DMS 273 (cell line): Measurements from ENCODE around the gene CAMTA2.
"Not testable (repeated sequence)": the region's sequence is repeated elsewhere in the genome, so short reads cannot be mapped to it uniquely, and the experiment has no call there.

Experiments used
- DNase-seq: peaks from one replicate; lab custom pipeline; 2025; ENCODE audit not compliant: unreplicated experiment; lab: John Stamatoyannopoulos, UW

CAMTA2 gene

DNA sequence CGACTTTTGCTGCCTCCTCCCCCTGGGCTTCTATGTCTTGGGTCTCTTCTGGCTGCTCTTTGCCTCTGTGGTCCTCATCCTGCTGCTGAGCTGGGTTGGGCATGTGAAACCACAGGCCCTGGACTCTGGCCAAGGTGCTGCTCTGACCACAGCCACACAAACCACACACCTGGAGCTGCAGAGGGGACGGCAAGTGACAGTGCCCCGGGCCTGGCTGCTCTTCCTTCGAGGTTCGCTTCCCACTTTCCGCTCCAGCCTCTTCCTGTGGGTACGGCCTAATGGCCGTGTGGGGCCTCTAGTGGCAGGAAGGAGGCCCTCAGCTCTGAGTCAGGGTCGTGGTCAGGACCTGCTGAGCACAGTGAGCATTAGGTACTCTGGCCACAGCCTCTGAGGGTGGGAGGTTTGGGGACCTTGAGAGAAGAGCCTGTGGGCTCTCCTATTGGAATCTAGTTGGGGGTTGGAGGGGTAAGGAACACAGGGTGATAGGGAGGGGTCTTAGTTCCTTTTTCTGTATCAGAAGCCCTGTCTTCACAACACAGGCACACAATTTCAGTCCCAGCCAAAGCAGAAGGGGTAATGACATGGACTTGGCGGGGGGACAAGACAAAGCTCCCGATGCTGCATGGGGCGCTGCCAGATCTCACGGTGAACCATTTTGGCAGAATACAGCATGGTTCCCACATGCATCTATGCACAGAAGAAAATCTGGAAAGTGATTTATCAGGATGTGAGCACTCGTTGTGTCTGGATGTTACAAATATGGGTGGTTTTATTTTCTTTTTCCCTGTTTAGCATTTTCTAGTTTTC lies 53.1 kb downstream of the CAMTA2 start:
- DNase-seq: peak; percentile 26

- no peak for DNase-seq
Measured at GRCh38 chr17:4933646-4934045, 53.8 kb downstream of the CAMTA2 start.

DNA sequence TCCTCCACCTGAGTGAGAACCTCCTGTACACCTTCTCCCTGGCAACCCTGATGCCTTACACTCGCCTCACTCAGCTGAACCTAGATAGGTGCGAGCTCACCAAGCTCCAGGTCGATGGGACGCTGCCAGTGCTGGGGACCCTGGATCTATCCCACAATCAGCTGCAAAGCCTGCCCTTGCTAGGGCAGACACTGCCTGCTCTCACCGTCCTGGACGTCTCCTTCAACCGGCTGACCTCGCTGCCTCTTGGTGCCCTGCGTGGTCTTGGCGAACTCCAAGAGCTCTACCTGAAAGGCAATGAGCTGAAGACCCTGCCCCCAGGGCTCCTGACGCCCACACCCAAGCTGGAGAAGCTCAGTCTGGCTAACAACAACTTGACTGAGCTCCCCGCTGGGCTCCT lies 54.7 kb downstream of the CAMTA2 start:
- no peak for DNase-seq

GRCh38 chr17:4931963-4932362 lies 55.5 kb downstream of the CAMTA2 start, which contains the start of gene GP1BA:
GP1BA (plus strand) TSS chr17:4932277; CDS start chr17:4932605, 328 bp downstream.
- DNase-seq: no peak

DNA sequence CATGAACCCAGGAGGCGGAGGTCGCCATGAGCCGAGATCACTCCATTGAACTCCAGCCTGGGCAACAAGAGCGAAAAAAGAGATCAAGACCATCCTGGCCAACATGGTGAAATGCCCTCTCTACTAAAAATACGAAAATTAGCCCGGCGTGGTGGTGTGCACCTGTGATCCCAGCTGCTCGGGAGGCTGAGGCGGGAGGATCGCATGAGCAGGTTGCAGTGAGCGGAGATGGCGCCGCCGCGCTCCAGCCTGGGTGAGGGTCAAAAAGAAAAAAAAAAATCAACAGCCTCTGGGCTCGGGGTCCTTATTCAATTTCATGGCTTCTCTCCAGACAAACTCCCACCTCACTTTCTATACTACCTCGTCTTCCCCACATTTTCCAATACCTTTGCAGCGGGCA lies 58.6 kb downstream of the CAMTA2 start:
- DNase-seq: no peak

DNA sequence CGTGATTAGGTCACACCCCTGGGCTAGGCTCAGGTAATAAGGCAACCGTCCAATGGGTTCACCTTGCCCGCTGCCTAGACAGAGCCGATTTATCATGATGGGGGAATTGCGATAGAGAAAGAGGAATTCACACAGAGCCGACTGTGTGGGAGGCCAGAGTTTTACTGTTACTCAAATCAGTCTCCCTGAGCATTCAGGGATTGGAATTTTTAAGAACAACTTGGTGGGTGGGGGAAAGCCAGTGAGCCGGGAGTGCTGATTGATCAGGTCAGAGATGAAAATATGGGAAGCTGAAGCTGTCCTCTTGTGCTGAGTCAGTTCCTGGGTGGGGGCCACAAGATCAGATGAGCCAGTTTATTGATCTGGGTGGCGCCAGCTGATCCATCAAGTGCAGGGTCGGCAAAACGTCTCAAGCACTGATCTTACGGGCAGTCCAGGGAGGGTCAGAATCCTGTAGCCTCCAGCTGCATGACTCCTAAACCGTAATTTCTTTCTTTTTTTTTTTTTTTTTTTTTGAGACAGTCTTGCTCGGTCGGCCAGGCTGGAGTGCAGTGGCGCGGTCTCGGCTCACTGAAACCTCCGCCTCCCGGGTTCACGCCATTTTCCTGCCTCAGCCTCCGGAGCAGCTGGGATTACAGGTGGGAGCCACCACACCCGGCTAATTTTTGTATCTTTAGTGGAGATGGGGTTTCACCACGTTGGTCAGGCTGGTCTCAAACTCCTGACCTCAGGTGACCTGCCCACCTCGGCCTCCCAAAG lies 60.7 kb downstream of the CAMTA2 start:
- not testable (repeated sequence) for DNase-seq

GRCh38 chr17:4921320-4921719 lies 66.2 kb downstream of the CAMTA2 start:
- DNase-seq: no peak

DNA sequence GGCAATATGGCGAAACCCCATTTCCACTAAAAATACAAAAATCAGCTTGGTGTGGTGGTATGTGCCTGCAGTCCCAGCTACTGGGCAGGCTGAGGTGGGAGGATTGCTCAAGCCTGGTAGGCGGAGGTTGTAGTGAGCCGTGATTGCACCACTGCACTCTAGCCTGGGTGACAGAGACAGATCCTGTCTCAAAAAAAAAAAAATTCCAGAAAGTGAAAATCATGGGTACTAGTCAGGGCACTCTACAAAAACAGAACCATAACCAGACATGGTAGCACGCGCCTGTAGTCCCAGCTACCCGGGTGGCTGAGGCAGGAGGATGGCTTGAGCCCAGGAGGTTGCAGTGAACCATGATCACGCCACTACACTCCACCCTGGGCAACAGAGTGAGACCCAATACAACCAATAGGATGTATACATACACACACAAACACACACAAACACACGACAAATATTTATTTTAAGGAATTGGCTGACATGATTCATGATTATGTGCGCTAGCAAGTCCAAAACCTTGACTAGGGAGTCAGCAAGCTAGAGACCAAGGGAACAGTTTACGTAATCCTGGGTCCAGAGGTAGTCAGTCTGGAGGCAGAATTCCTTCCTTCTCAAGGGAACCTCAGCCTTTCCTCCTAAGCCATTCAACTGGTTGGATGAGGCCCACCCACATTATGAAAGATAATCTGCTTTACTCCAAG lies 67.0 kb downstream of the CAMTA2 start:
- DNase-seq: no peak

GRCh38 chr17:4919511-4920047 lies 67.9 kb downstream of the CAMTA2 start:
- no peak for DNase-seq
